Mucosa of stomach (tissue), 1 donor: Measurements from ENCODE around the gene SLC4A11.

ENCODE experiments used
- H3K27me3 ChIP-seq: one replicate; pipeline ENCODE4 v1.7.0; 2013; ENCODE audit warnings: mild to moderate bottlenecking, low read length; ENCODE audit not compliant: control insufficient read depth, insufficient read depth
- H3K36me3 ChIP-seq: one replicate; pipeline ENCODE4 v1.7.0; 2013; ENCODE audit warnings: low read length; ENCODE audit not compliant: control insufficient read depth, insufficient read depth
- H3K4me1 ChIP-seq: one replicate; pipeline ENCODE4 v1.7.0; 2013; ENCODE audit warnings: mild to moderate bottlenecking, low read length; ENCODE audit not compliant: control insufficient read depth, insufficient read depth
- H3K4me3 ChIP-seq: one replicate; pipeline ENCODE4 v1.7.0; 2013; ENCODE audit warnings: low read length
- H3K9ac ChIP-seq: one replicate; pipeline ENCODE4 v1.7.0; 2013; ENCODE audit warnings: mild to moderate bottlenecking, low read length, moderate library complexity
- H3K9me3 ChIP-seq: one replicate; pipeline ENCODE4 v1.7.0; 2013; ENCODE audit warnings: mild to moderate bottlenecking, low read length, moderate library complexity; ENCODE audit not compliant: control insufficient read depth
- donor health status: Pancreatic carcinoma.

Gene SLC4A11

GRCh38 chr20:3203315-3204123 is 35.5 kb downstream of the SLC4A11 start:
- Histone ChIP-seq H3K4me3 (peak overlapping the region; percentile 89), H3K9ac (peak overlapping the region; percentile 80), H3K4me1 (peaks cover 7% of the 10 kb centered on the region), H3K36me3 (peaks cover 3% of the 10 kb centered on the region), H3K27me3 (no peaks in the 10 kb centered on the region), H3K9me3 (no peaks in the 10 kb centered on the region)

DNA sequence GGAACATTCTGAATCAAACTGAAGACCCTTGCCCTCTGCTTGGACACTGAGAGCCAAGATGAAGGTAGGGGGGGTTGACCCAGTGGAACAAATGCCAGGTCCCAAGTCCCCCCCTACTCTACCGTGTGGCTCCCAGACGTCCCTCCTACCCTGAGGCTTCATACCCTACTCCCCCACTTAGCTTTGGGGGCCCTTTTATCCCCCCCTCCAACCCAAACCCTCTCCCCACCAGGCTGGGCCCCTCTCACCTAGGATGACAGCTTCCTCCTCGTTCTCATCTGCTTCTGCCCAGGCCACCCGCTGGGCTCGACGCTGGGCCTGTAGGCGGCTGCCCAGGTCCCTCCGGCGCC is 36.0 kb downstream of the SLC4A11 start:
- Histone ChIP-seq H3K9me3 (no peaks in the 10 kb centered on the region), H3K36me3 (peaks cover 3% of the 10 kb centered on the region), H3K9ac (peak overlapping the region; percentile 80), H3K4me3 (peak overlapping the region; percentile 89), H3K27me3 (no peaks in the 10 kb centered on the region), H3K4me1 (peaks cover 7% of the 10 kb centered on the region)

- Histone ChIP-seq H3K36me3 (peaks cover 6% of the 10 kb centered on the region), H3K9me3 (no peaks in the 10 kb centered on the region), H3K4me1 (peaks cover 7% of the 10 kb centered on the region), H3K27me3 (no peaks in the 10 kb centered on the region), H3K9ac (no peak overlapping the region), H3K4me3 (no peak overlapping the region)
Measured at GRCh38 chr20:3199976-3200755, 38.8 kb downstream of the SLC4A11 start.

GRCh38 chr20:3199206-3199605 is 39.8 kb downstream of the SLC4A11 start:
- H3K36me3 ChIP-seq = peaks cover 7% of the 10 kb centered on the region
- no peak overlapping the region for H3K9ac ChIP-seq
- no peaks in the 10 kb centered on the region for H3K9me3 ChIP-seq
- H3K27me3 ChIP-seq = no peaks in the 10 kb centered on the region
- H3K4me3 ChIP-seq = no peak overlapping the region
- peaks cover 7% of the 10 kb centered on the region for H3K4me1 ChIP-seq

DNA sequence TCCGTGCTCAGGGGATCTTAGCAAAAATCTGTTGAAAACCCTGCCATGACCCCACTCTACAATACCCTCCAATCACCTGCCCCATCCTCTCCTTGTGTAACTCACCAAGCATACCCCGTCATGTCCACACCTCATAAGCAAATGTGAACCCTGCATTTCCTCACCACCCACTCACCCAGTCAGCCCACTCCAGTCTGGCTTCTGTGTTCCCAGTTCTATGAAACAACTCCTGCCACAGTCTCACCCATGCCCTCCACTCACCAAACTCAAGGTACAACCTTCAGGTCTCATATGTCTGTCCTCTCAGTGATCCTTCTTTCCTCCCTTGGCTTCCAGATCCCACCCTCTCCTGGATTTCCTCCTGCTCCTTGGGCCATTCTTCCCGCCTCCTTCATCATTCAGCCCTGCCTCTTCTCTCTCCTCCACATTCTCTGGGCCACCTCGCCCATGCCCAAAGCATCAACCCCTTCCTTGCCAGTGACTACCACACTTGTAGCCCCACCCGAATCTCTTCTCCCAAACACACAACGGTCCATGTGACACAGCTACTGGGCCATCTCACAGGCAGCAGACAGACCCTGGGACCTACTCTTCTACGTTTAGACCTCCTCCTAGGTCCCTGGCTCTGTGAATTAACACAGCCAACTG is 43.3 kb downstream of the SLC4A11 start:
- Histone ChIP-seq H3K4me3 (no peak overlapping the region), H3K9ac (no peak overlapping the region), H3K4me1 (no peaks in the 10 kb centered on the region), H3K9me3 (no peaks in the 10 kb centered on the region), H3K36me3 (peaks cover 25% of the 10 kb centered on the region), H3K27me3 (no peaks in the 10 kb centered on the region)

GRCh38 chr20:3194617-3195280 is 44.2 kb downstream of the SLC4A11 start:
- H3K4me3 ChIP-seq = no peak overlapping the region
- H3K36me3 ChIP-seq = peaks cover 24% of the 10 kb centered on the region
- no peaks in the 10 kb centered on the region for H3K4me1 ChIP-seq
- no peaks in the 10 kb centered on the region for H3K9me3 ChIP-seq
- no peaks in the 10 kb centered on the region for H3K27me3 ChIP-seq
- no peak overlapping the region for H3K9ac ChIP-seq

DNA sequence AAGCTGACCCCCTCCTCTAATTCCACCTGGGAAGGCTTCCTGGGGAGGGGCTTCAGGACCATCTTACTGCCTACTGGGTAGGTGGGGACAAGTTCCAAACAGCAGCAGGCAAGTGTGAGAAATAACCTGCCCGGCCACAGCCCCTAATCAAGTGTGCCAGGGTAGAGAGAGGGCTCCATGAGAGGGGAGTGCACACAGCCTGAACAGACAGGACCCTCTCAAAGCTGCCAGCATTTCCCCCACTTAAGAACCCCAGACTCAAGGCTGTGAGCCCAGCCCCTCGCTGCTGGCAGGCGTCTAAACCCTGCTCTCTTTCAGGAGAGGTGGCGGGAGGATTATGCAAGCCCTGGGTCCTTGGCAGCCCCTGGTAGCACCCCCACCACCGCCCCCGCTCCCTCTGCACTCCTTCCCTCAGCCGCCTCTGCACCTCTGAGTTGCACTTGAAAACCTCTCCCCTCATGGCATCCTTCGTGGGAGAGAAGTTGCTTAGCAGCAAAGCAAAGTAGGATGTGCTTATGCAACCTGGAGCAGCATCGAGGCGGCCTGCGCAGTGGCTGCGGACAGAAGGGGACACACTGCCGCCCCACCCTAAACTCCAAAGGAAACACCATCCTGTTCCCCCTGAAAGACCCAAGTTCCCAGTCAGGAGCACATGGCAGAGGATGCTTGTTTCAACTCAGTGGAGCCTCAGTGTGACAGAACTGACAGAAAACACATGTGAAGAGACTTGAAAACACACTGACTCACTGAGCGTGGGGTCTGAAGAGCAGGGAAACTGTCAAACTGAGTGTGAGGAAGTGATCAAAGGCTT is 45.0 kb downstream of the SLC4A11 start:
- Histone ChIP-seq H3K9me3 (no peaks in the 10 kb centered on the region), H3K27me3 (no peaks in the 10 kb centered on the region), H3K9ac (no peak overlapping the region), H3K4me3 (no peak overlapping the region), H3K36me3 (peaks cover 29% of the 10 kb centered on the region), H3K4me1 (no peaks in the 10 kb centered on the region)

DNA sequence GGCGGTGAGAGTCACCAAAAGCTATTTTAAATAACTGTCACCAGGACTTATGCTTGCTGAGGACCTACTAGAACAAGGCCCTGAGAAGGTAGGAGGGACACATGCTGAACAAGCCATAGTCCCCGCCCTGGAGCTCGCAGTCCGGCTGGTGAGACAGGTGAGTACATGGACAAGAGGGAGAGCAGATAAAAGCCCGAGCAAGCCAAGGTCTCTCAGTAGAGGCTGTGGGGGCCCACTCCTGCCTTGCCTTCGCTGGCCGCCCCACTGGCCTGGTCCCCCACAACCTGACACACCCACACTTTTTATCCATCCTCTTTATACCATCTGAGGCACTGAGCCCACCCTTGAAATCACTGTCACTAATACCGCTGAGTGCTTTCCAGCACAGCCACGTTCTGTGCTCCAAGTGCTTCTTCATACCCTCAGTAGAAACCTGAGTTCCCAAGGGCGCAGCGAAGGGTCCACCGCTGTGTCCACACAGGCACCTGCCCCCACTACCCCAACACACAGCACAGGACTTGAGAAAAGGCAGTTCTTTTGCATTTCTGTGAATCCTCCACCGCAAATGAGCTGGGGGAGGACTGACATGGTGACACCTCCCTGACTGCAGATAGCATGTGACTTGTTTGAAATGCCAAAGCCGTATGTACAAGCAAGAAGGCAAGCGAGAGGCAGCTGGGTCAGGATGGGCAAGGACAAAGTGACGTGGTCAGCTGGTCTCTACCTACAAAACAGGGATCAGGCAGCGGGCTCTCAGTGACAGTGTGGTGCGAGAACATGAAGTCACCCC is 46.6 kb downstream of the SLC4A11 start:
- Histone ChIP-seq H3K9ac (no peak overlapping the region), H3K27me3 (no peaks in the 10 kb centered on the region), H3K9me3 (no peaks in the 10 kb centered on the region), H3K36me3 (peaks cover 29% of the 10 kb centered on the region), H3K4me1 (no peaks in the 10 kb centered on the region), H3K4me3 (no peak overlapping the region)

GRCh38 chr20:3190681-3191111 is 48.3 kb downstream of the SLC4A11 start:
- H3K4me1 ChIP-seq = no peaks in the 10 kb centered on the region
- peaks cover 29% of the 10 kb centered on the region for H3K36me3 ChIP-seq
- H3K4me3 ChIP-seq = no peak overlapping the region
- H3K9ac ChIP-seq = no peak overlapping the region
- H3K27me3 ChIP-seq = no peaks in the 10 kb centered on the region
- no peaks in the 10 kb centered on the region for H3K9me3 ChIP-seq

DNA sequence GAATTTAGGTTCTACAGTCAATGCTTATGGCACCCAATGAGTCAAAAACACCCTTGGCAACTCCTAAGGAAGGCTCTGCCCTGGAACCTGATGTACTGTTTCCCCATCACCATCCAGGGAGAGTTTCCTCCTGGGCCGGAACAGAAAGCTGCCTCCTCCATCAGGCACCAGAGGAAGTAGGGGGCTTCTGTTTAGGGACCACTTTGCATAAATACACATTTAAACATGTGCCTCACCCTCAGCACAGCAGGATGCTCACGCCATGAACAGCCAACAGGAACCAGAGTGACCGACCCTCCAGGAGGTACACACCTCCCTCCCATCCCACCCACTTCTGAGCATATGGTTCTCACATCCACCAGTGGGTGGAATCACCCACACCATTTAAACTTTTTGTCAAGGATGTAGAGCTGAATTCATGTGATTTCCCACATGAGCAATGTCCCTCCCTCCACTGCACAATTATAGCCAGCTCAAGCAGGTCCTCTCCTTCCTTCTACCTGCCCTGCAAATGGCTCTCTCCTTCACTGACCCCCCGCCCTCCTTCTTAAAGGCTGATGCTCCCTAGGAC is 49.3 kb downstream of the SLC4A11 start:
- H3K27me3 ChIP-seq = no peaks in the 10 kb centered on the region
- peaks cover 25% of the 10 kb centered on the region for H3K36me3 ChIP-seq
- H3K9me3 ChIP-seq = no peaks in the 10 kb centered on the region
- no peak overlapping the region for H3K9ac ChIP-seq
- no peak overlapping the region for H3K4me3 ChIP-seq
- no peaks in the 10 kb centered on the region for H3K4me1 ChIP-seq
